ENCODE measurements around the gene FBXL7.
"Not testable (repeated sequence)": the region's sequence is repeated elsewhere in the genome, so short reads cannot be mapped to it uniquely, and the experiment has no call there.

The FBXL7 gene

DNA sequence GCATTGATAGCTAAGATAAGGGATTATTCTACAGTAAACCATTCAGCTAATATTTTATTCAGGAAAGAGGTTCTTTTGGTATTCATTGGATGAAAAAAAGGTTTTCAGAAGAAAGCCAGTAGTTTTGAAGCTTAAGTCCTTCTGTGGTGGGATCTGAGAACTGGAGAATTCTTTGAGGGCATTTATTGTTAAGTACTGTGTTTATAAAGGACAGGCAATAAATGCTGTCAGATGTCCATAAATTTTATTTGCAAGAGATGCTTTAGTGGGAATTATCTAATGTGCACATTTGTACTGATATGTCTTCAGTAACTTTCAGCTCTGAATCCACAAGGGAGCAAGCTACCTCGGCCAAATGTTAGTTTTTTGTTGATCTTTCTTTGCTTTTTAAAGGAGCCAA, 358.3 kb downstream of the FBXL7 start:
- Histone ChIP-seq H3K4me2 (no peak overlapping the region), H4K20me1 (no peaks in the 10 kb centered on the region), H3K9ac (no peak overlapping the region), H3K27me3 (no peaks in the 10 kb centered on the region), H3K4me1 (no peaks in the 10 kb centered on the region), H3K36me3 (no peaks in the 10 kb centered on the region), H3K27ac (no peak overlapping the region), H3K9me3 (replicated peaks in 1 of 11) (peaks cover 17 to 34% (median 26%) of the 10 kb centered on the region in 11 experiments), H3K4me3 (no peak overlapping the region)
- no peak for TF ChIP-seq Cebpa-rat (IDR thresholded peaks at IDR 0.05)

GRCh38 chr5:15864536-15865215, 364.7 kb downstream of the FBXL7 start:
- Histone ChIP-seq H3K9ac (no peak overlapping the region), H3K27ac (no peak overlapping the region), H3K36me3 (no peaks in the 10 kb centered on the region), H4K20me1 (no peaks in the 10 kb centered on the region), H3K4me1 (no peaks in the 10 kb centered on the region), H3K4me2 (no peak overlapping the region), H3K9me3 (replicated peaks in 1 of 11) (peaks cover 9 to 33% (median 20%) of the 10 kb centered on the region in 11 experiments), H3K4me3 (no peak overlapping the region), H3K27me3 (no peaks in the 10 kb centered on the region)
- no peak for TF ChIP-seq Cebpa-rat (IDR thresholded peaks at IDR 0.05)

GRCh38 chr5:15872259-15872658, 372.3 kb downstream of the FBXL7 start:
- H3K4me2 ChIP-seq, H3K27me3 ChIP-seq, H4K20me1 ChIP-seq, H3K9ac ChIP-seq, H3K4me3 ChIP-seq, H3K36me3 ChIP-seq, H3K4me1 ChIP-seq, H3K27ac ChIP-seq: not testable (repeated sequence)
- H3K9me3 ChIP-seq (replicated peaks in 1 of 11), result peaks cover 9 to 35% (median 18%) of the 10 kb centered on the region in 11 experiments; a peak in 21 of 22 replicates

GRCh38 chr5:15877914-15878313, 377.9 kb downstream of the FBXL7 start:
- no peak for TF ChIP-seq Cebpa-rat (IDR thresholded peaks at IDR 0.05)
- H3K4me2 ChIP-seq, result no peak overlapping the region
- no peak overlapping the region for H3K4me3 ChIP-seq
- no peaks in the 10 kb centered on the region for H3K36me3 ChIP-seq
- H4K20me1 ChIP-seq, result no peaks in the 10 kb centered on the region
- H3K9ac ChIP-seq, result no peak overlapping the region
- H3K27ac ChIP-seq, result no peak overlapping the region
- H3K9me3 ChIP-seq (replicated peaks in 1 of 11), result 0 out of 22 replicates have a peak, but pooled peaks cover 0 to 4% (median 0%) of the 10 kb centered on the region in 11 experiments
- H3K27me3 ChIP-seq, result no peaks in the 10 kb centered on the region
- no peaks in the 10 kb centered on the region for H3K4me1 ChIP-seq

DNA sequence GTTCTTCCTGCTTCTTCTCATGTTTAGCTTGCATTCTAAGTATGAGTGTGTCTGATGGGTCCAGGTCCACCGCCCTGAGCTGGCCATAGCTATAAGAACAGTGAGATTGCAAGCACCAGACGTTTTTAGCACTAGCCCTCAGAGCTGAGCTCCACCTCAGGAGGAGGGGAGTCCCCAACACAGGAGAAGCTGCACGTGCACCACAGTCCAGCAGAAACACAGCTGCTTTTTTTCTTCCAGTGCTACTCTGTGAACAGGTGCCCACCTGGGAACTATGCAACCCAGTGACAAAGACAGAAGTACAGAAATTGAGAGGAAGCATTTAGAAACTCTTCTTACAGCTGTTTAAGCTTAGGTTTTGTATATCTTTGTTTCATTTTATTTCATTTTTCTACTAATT, 380.2 kb downstream of the FBXL7 start:
- H3K4me2 ChIP-seq, result no peak overlapping the region
- H3K9ac ChIP-seq, result no peak overlapping the region
- no peak overlapping the region for H3K27ac ChIP-seq
- no peaks in the 10 kb centered on the region for H3K4me1 ChIP-seq
- TF ChIP-seq Cebpa-rat (IDR thresholded peaks at IDR 0.05), result no peak
- H3K4me3 ChIP-seq, result no peak overlapping the region
- no peaks in the 10 kb centered on the region for H3K9me3 ChIP-seq (replicated peaks in 1 of 11)
- no peaks in the 10 kb centered on the region for H3K36me3 ChIP-seq
- H3K27me3 ChIP-seq, result no peaks in the 10 kb centered on the region
- H4K20me1 ChIP-seq, result no peaks in the 10 kb centered on the region

DNA sequence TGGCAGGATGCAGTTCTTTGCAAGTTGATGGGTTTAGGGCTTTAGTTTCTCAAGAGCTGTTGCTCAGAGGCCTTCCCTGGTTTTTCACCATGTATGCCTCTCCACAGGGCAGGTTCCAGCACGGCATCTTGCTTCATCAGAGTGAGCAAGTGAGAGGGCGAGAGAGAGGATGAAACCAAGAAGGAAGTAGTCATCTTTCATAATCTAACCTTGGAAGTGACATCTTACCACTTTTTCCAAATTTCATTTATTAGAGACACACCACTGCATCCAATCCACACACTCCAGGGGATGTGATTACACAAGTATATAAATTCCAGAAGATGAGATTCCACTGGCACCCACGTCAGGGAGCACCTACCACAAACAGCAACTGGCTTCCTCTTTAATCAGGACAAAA, 385.2 kb downstream of the FBXL7 start:
- no peaks in the 10 kb centered on the region for H3K9me3 ChIP-seq (replicated peaks in 1 of 11)
- no peaks in the 10 kb centered on the region for H3K36me3 ChIP-seq
- TF ChIP-seq Cebpa-rat (IDR thresholded peaks at IDR 0.05), result no peak
- no peak overlapping the region for H3K4me2 ChIP-seq
- H3K4me1 ChIP-seq, result no peaks in the 10 kb centered on the region
- H3K27ac ChIP-seq, result no peak overlapping the region
- H4K20me1 ChIP-seq, result no peaks in the 10 kb centered on the region
- no peaks in the 10 kb centered on the region for H3K27me3 ChIP-seq
- no peak overlapping the region for H3K9ac ChIP-seq
- no peak overlapping the region for H3K4me3 ChIP-seq

DNA sequence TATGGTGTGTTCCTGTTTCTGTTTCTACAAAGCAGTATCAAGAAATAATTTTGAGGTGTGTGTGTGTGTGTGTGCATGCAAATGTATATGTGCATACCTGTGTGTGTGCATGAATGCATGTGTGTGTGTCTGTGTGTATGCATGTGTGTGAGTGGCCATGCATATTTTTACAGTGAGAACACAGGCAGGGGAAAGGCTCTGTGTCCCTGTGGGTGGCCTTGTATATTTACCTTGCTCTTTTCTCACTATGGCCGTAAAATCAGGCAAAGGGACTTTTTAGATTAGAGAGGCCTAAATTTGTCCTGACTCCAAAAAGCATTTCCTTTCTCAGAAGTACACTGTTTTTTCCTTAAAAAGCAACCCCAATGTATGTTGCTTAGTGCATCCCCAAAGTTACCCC, 386.2 kb downstream of the FBXL7 start:
- Histone ChIP-seq H4K20me1 (no peaks in the 10 kb centered on the region), H3K9me3 (replicated peaks in 1 of 11) (no peaks in the 10 kb centered on the region), H3K4me3 (no peak overlapping the region), H3K36me3 (no peaks in the 10 kb centered on the region), H3K27me3 (no peaks in the 10 kb centered on the region), H3K4me2 (no peak overlapping the region), H3K4me1 (no peaks in the 10 kb centered on the region), H3K27ac (no peak overlapping the region), H3K9ac (no peak overlapping the region)
- TF ChIP-seq Cebpa-rat (IDR thresholded peaks at IDR 0.05), result no peak

- Histone ChIP-seq H3K27me3 (no peaks in the 10 kb centered on the region), H3K4me3 (no peak overlapping the region), H3K9me3 (replicated peaks in 1 of 11) (no peaks in the 10 kb centered on the region), H3K9ac (no peak overlapping the region), H3K27ac (no peak overlapping the region), H4K20me1 (no peaks in the 10 kb centered on the region), H3K4me1 (no peaks in the 10 kb centered on the region), H3K36me3 (no peaks in the 10 kb centered on the region), H3K4me2 (no peak overlapping the region)
- TF ChIP-seq Cebpa-rat (IDR thresholded peaks at IDR 0.05), result no peak
Observed at GRCh38 chr5:15887093-15887492, 387.1 kb downstream of the FBXL7 start.

GRCh38 chr5:15889001-15889400, 389.0 kb downstream of the FBXL7 start:
- Histone ChIP-seq H3K4me3 (no peak overlapping the region), H3K27ac (no peak overlapping the region), H3K36me3 (no peaks in the 10 kb centered on the region), H3K4me2 (no peak overlapping the region), H4K20me1 (no peaks in the 10 kb centered on the region), H3K4me1 (no peaks in the 10 kb centered on the region), H3K27me3 (no peaks in the 10 kb centered on the region), H3K9ac (no peak overlapping the region), H3K9me3 (replicated peaks in 1 of 11) (no peaks in the 10 kb centered on the region)
- no peak for TF ChIP-seq Cebpa-rat (IDR thresholded peaks at IDR 0.05)

DNA sequence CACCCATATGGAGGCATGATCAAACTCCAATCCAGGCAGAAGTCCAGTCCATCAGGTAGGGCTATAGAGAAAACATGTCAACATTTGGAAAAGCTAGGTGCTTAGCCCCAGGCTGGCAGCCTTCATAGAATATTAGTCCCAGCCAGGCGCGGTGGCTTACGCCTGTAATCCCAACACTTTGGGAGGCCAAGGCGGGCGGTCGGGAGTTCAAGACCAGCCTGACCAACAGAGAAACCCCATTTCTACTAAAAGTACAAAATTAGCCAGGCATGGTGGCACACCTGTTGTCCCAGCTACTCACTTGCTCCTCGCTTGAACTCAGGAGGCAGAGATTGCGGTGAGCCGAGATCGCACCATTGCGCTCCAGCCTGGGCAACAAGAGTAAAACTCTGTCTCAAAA, 393.9 kb downstream of the FBXL7 start:
- TF ChIP-seq Cebpa-rat (IDR thresholded peaks at IDR 0.05), result no peak
- H3K9me3 ChIP-seq (replicated peaks in 1 of 11), result no peaks in the 10 kb centered on the region
- H4K20me1 ChIP-seq, result no peaks in the 10 kb centered on the region

More for the DNA sequence above, 393.9 kb downstream of the FBXL7 start:
- Histone ChIP-seq H3K4me3 (no peak overlapping the region), H3K27me3 (no peaks in the 10 kb centered on the region), H3K36me3 (no peaks in the 10 kb centered on the region), H3K4me1 (no peaks in the 10 kb centered on the region), H3K27ac (no peak overlapping the region), H3K4me2 (no peak overlapping the region), H3K9ac (no peak overlapping the region)
